Prostate gland (tissue), 2 donors: ENCODE results near the gene STAT5B. TPM values are rescaled to one million over a fixed set of nuclear protein-coding genes. Genes with fewer than 3 reads are reported as not detected.

Experiments
- DNase-seq: peaks from one replicate; pipeline ENCODE4 v3.0.0-alpha.2; 2019; ENCODE audit warnings: low spot score
- H3K27ac ChIP-seq, 2 donors: fragments of 200-600 bp; sonication (generic); 2 replicates each; pipeline ENCODE4 v1.5.1; 2017 to 2019
- H3K27me3 ChIP-seq: fragments of 200-600 bp; sonication (generic); replicated peaks from 2 replicates; pipeline ENCODE4 v1.5.1; 2019; ENCODE audit not compliant: insufficient read depth
- H3K36me3 ChIP-seq, 2 donors: fragments of 200-600 bp; sonication (generic); 1 replicate in 1 of 2; 2 replicates in 1 of 2; pipeline versions ENCODE4 v1.5.1 to v1.8.1; 2017 to 2019
- H3K4me1 ChIP-seq: fragments of 200-600 bp; sonication (generic); replicated peaks from 2 replicates; pipeline ENCODE4 v1.5.1; 2019
- H3K4me3 ChIP-seq, 2 donors: fragments of 200-600 bp; sonication (generic); 2 replicates each; pipeline ENCODE4 v1.5.1; 2017 to 2019
- H3K9me3 ChIP-seq: fragments of 200-600 bp; sonication (generic); 2 replicates; pipeline ENCODE4 v1.5.1; 2017
- CTCF ChIP-seq, 4 experiments: fragments of 200-600 bp in 2 of 4; fragments of 450-650 bp in 2 of 4; sonication (generic) in 2 of 4; IDR thresholded peaks; 1 replicate in 3 of 4; 2 replicates in 1 of 4; pipeline ENCODE4 v1.5.1; 2016 to 2019; ENCODE audit warnings: antibody characterized with exemption in 4 of 4, mild to moderate bottlenecking in 2 of 4, moderate library complexity in 2 of 4
- POLR2A ChIP-seq: fragments of 450-650 bp; IDR thresholded peaks from one replicate; pipeline ENCODE4 v1.6.1; 2016; ENCODE audit warnings: antibody characterized with exemption, mild to moderate bottlenecking
- POLR2AphosphoS5 ChIP-seq: sonication (generic); formaldehyde crosslinking; IDR thresholded peaks from one replicate; pipeline ENCODE4 v1.6.1; 2017; ENCODE audit warnings: antibody characterized with exemption
- WGBS: methylation state at CpG from one replicate; pipeline ENCODE4 v1.1.5; 2018; 5-methylcytosine and 5-hydroxymethylcytosine counted together
- intact Hi-C: fragments of 100-400 bp; cut with DNase I; formaldehyde crosslinking; loops from one replicate; pipeline ENCODE4 v1.14.2; 2022
- total RNA-seq, 2 donors: library from RNA; depleted of rRNA; stranded (reverse); fragments of >200 nt; gene quantifications; one replicate each; pipeline ENCODE4 v1.1.0, GENCODE V29; 2016

STAT5B gene
- total RNA-seq, 2 donors from 2014 or later = 58.0 to 83.8 TPM

GRCh38 chr17:42260318-42260717 lies 15.9 kb downstream of the STAT5B start:
- DNase-seq = no peak
- TF ChIP-seq POLR2A (no peak), POLR2AphosphoS5 (no peak), CTCF (IDR thresholded peaks at IDR 0.05) (no peak)
- Histone ChIP-seq H3K9me3 (no peaks in the 10 kb centered on the region), H3K4me1 (no peaks in the 10 kb centered on the region), H3K27ac (no peak overlapping the region), H3K36me3 (no peaks in the 10 kb centered on the region), H3K4me3 (no peak overlapping the region), H3K27me3 (no peaks in the 10 kb centered on the region)
- intact Hi-C loops = no loop called here
- 90% methylated on average over 6 of the region's 6 CpGs for WGBS

GRCh38 chr17:42255445-42255844 lies 20.7 kb downstream of the STAT5B start:
- WGBS = 93% methylated on average over 8 of the region's 8 CpGs
- H3K27ac ChIP-seq = no peak overlapping the region
- no peaks in the 10 kb centered on the region for H3K9me3 ChIP-seq
- H3K4me3 ChIP-seq = no peak overlapping the region
- intact Hi-C loops = no loop called here
- H3K36me3 ChIP-seq = no peaks in the 10 kb centered on the region
- H3K4me1 ChIP-seq = no peaks in the 10 kb centered on the region
- DNase-seq = no peak
- TF ChIP-seq POLR2AphosphoS5 (no peak), POLR2A (no peak), CTCF (IDR thresholded peaks at IDR 0.05) (no peak)
- H3K27me3 ChIP-seq = no peaks in the 10 kb centered on the region

- intact Hi-C loops = no loop called here
- no peak overlapping the region for H3K4me3 ChIP-seq
- no peaks in the 10 kb centered on the region for H3K36me3 ChIP-seq
- TF ChIP-seq POLR2A = no peak
- TF ChIP-seq POLR2AphosphoS5 = no peak
- TF ChIP-seq CTCF (IDR thresholded peaks at IDR 0.05) = no peak
- WGBS = 99% methylated on average over 5 of the region's 5 CpGs
- no peaks in the 10 kb centered on the region for H3K27me3 ChIP-seq
- no peaks in the 10 kb centered on the region for H3K4me1 ChIP-seq
- DNase-seq = no peak
- no peaks in the 10 kb centered on the region for H3K9me3 ChIP-seq
- H3K27ac ChIP-seq = no peak overlapping the region
Measured at GRCh38 chr17:42253578-42253977, 22.6 kb downstream of the STAT5B start.

- no peaks in the 10 kb centered on the region for H3K36me3 ChIP-seq
- no peaks in the 10 kb centered on the region for H3K27me3 ChIP-seq
- no peaks in the 10 kb centered on the region for H3K4me1 ChIP-seq
- H3K27ac ChIP-seq = no peak overlapping the region
- TF ChIP-seq CTCF (IDR thresholded peaks at IDR 0.05) = no peak
- TF ChIP-seq POLR2A = no peak
- no peak for TF ChIP-seq POLR2AphosphoS5
- no peak for DNase-seq
- H3K9me3 ChIP-seq = no peaks in the 10 kb centered on the region
- 31% methylated on average over 4 of the region's 4 CpGs for WGBS
- no peak overlapping the region for H3K4me3 ChIP-seq
- intact Hi-C loops = no loop called here
Measured at GRCh38 chr17:42252597-42253550, 23.3 kb downstream of the STAT5B start.

GRCh38 chr17:42251115-42251514 lies 25.1 kb downstream of the STAT5B start:
- WGBS = 54% methylated on average over 2 of the region's 2 CpGs
- Histone ChIP-seq H3K27ac (no peak overlapping the region), H3K4me1 (no peaks in the 10 kb centered on the region), H3K9me3 (no peaks in the 10 kb centered on the region), H3K27me3 (no peaks in the 10 kb centered on the region), H3K36me3 (no peaks in the 10 kb centered on the region), H3K4me3 (no peak overlapping the region)
- no peak for TF ChIP-seq CTCF (IDR thresholded peaks at IDR 0.05)
- TF ChIP-seq POLR2AphosphoS5 = no peak
- TF ChIP-seq POLR2A = no peak
- DNase-seq = no peak
- intact Hi-C loops = no loop called here
